Vagina (tissue), 2 donors: ENCODE measurements around the gene NTRK3. TPM values are rescaled to one million over a fixed set of nuclear protein-coding genes. Genes with fewer than 3 reads are reported as not detected.

Source experiments
- DNase-seq, 2 donors: peaks; one replicate each; pipeline ENCODE4 v3.0.0-alpha.2; 2017; ENCODE audit errors: extremely low spot score in 2 of 2
- H3K27ac ChIP-seq: fragments of 200-600 bp; sonication (generic); one replicate; pipeline ENCODE4 v1.5.1; 2019
- H3K27me3 ChIP-seq: fragments of 200-600 bp; sonication (generic); one replicate; pipeline ENCODE4 v1.5.1; 2019
- H3K36me3 ChIP-seq, 2 donors: fragments of 200-600 bp; sonication (generic); one replicate each; pipeline ENCODE4 v1.5.1; 2017 to 2019
- H3K4me1 ChIP-seq: fragments of 200-600 bp; sonication (generic); one replicate; pipeline ENCODE4 v1.5.1; 2019
- H3K4me3 ChIP-seq, 2 donors: fragments of 200-600 bp; sonication (generic); 1 replicate in 1 of 2; 2 replicates in 1 of 2; pipeline ENCODE4 v1.5.1; 2016 to 2019
- H3K9me3 ChIP-seq: fragments of 200-600 bp; sonication (generic); one replicate; pipeline ENCODE4 v1.5.1; 2019
- POLR2A ChIP-seq, 2 donors: fragments of 450-650 bp; IDR thresholded peaks; one replicate each; pipeline ENCODE4 v1.6.1; 2017; ENCODE audit warnings: antibody characterized with exemption in 2 of 2, mild to moderate bottlenecking in 2 of 2, moderate library complexity in 2 of 2
- POLR2AphosphoS5 ChIP-seq, 2 donors: sonication (generic); formaldehyde crosslinking; IDR thresholded peaks; one replicate each; pipeline ENCODE4 v1.9.0; 2017; ENCODE audit warnings: antibody characterized with exemption in 2 of 2, mild to moderate bottlenecking in 2 of 2, low read depth in 1 of 2; ENCODE audit not compliant: insufficient read depth in 1 of 2
- intact Hi-C: fragments of 100-400 bp; cut with DNase I; formaldehyde crosslinking; loops from one replicate; pipeline ENCODE4 v1.15.1; 2023
- total RNA-seq: library from RNA; depleted of rRNA; stranded (reverse); fragments of >200 nt; gene quantifications from one replicate; pipeline ENCODE4 v1.2.3, GENCODE V29; 2016
- TF ChIP-seq, protein P1 (sequence below), 3 experiments: fragments of 450-650 bp in 2 of 3; fragments of 200-600 bp in 1 of 3; sonication (generic) in 1 of 3; IDR thresholded peaks; one replicate each; pipeline ENCODE4 v1.5.1; 2017 to 2019; ENCODE audit warnings: antibody characterized with exemption in 3 of 3, mild to moderate bottlenecking in 2 of 3, moderate library complexity in 2 of 3

NTRK3 gene
- total RNA-seq, 1 donor from 2014 or later, result 4.9 TPM

DNA sequence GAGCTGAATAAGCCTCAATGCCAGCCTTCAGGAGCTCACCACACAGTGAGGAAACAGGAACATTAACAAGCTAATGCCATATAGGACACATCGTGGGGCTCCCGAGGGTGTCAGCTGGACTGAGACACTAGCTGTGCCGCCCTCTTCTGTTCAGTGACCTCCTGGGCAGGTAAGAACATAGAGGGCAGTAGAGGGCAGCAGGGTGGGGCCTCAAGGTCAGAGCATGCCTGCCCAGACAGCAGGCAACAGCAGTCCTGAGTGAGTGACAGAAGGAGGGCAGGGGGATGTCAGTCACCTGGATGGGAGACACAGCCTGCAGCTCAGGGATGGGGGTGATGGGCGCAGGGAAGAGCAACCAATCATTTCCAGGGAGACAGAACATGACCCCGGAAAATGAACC lies 15.5 kb downstream of the NTRK3 start:
- no peak overlapping the region for H3K27ac ChIP-seq
- TF ChIP-seq POLR2AphosphoS5 (IDR thresholded peaks at IDR 0.05; ENCODE audit: insufficient read depth in 1 of 2, low read depth in 1 of 2) (no peak), POLR2A (IDR thresholded peaks at IDR 0.05) (no peak)
- TF ChIP-seq, protein P1, sequence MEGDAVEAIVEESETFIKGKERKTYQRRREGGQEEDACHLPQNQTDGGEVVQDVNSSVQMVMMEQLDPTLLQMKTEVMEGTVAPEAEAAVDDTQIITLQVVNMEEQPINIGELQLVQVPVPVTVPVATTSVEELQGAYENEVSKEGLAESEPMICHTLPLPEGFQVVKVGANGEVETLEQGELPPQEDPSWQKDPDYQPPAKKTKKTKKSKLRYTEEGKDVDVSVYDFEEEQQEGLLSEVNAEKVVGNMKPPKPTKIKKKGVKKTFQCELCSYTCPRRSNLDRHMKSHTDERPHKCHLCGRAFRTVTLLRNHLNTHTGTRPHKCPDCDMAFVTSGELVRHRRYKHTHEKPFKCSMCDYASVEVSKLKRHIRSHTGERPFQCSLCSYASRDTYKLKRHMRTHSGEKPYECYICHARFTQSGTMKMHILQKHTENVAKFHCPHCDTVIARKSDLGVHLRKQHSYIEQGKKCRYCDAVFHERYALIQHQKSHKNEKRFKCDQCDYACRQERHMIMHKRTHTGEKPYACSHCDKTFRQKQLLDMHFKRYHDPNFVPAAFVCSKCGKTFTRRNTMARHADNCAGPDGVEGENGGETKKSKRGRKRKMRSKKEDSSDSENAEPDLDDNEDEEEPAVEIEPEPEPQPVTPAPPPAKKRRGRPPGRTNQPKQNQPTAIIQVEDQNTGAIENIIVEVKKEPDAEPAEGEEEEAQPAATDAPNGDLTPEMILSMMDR (IDR thresholded peaks at IDR 0.05), result no peak
- no peaks in the 10 kb centered on the region for H3K27me3 ChIP-seq
- H3K9me3 ChIP-seq, result no peaks in the 10 kb centered on the region
- no peaks in the 10 kb centered on the region for H3K36me3 ChIP-seq
- H3K4me1 ChIP-seq, result no peaks in the 10 kb centered on the region
- intact Hi-C loops, result no loop called here
- no peak overlapping the region for H3K4me3 ChIP-seq
- DNase-seq, result no peak

DNA sequence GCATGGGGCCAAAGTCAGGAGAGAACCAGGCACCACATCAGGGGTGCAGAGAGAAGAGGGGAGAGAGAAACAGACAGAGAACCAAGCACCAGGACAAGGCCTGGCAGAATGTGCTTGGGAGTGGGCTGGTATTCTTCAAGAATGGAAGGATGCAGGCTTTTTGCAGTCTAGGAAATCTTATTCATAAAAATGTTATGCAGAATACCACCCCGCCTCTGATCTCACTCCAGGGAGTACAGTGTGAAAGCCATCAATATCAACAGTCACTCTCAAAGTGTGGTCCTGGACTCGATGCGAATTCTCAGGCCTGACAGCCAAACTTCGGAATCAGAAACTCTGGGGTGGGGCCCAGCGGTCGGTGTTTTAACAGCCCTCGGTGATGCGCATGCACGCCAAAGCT lies 16.9 kb downstream of the NTRK3 start:
- no peak overlapping the region for H3K4me3 ChIP-seq
- H3K9me3 ChIP-seq, result no peaks in the 10 kb centered on the region
- TF ChIP-seq, protein P1 (IDR thresholded peaks at IDR 0.05), result no peak
- no peak for TF ChIP-seq POLR2A (IDR thresholded peaks at IDR 0.05)
- TF ChIP-seq POLR2AphosphoS5 (IDR thresholded peaks at IDR 0.05; ENCODE audit: insufficient read depth in 1 of 2, low read depth in 1 of 2), result no peak
- H3K4me1 ChIP-seq, result no peaks in the 10 kb centered on the region
- H3K27ac ChIP-seq, result no peak overlapping the region
- intact Hi-C loops, result no loop called here
- H3K36me3 ChIP-seq, result no peaks in the 10 kb centered on the region
- no peak for DNase-seq
- H3K27me3 ChIP-seq, result no peaks in the 10 kb centered on the region

DNA sequence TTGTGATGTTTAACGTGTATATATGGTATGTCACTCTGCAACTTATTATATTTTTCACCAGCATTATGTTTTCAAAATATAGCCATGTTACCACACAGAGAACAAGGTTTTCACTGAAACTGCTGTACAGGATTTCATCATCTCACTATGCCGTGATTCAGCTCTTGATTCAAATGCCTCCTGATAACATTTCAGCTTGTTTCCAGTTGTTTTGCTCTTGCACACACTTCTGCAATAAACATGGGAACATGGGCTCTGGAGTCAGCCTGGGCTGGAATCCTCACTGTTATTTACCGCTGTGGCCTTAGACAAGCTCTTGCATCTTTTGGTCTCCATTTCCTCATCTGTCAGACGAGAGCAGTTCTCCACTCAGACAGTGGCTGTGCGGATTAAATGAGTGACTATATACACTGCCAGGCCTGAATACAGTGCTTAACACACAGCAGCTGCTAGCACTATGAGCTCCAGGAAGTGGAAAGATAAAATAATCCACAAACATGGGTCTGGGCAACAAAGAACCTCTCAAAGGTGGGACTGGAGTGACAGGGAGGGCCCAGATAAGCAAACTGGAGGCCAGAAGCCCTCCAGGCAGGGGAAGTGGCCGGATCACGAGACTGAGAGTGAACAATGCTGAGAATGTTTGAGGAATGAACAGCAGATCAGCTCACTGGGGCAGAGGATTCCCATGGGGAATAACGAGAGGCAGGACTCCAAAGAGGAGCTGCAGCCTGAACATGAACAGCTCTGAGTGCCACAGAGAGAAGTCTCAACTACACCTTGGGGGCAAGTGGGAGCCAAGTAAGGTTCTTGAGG lies 17.7 kb downstream of the NTRK3 start:
- Histone ChIP-seq H3K36me3 (no peaks in the 10 kb centered on the region), H3K27me3 (no peaks in the 10 kb centered on the region), H3K4me3 (no peak overlapping the region), H3K4me1 (no peaks in the 10 kb centered on the region), H3K27ac (no peak overlapping the region), H3K9me3 (no peaks in the 10 kb centered on the region)
- no peak for DNase-seq
- TF ChIP-seq, protein P1 (IDR thresholded peaks at IDR 0.05), result no peak
- TF ChIP-seq POLR2AphosphoS5 (IDR thresholded peaks at IDR 0.05; ENCODE audit: insufficient read depth in 1 of 2, low read depth in 1 of 2) (no peak), POLR2A (IDR thresholded peaks at IDR 0.05) (no peak)
- intact Hi-C loops, result no loop called here

DNA sequence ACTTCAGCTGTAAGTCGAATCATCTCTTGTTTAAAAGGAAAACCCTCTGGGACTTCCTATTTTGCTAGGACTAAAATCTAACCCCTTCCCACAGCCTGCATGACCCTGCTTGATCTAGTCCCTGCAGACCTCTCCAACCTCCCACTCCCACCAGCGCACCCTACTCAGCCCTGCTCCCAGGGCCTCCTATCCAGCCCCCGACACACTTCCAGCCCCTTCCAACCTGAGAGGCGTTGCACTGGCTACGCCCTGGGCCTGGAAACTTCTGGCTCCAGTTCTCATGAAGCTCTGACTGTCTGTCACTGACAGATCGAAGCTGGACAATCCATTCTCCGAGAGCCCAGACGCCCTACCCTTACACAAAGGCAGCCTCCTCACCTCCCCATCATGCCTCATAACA lies 21.8 kb downstream of the NTRK3 start:
- Histone ChIP-seq H3K27me3 (no peaks in the 10 kb centered on the region), H3K9me3 (no peaks in the 10 kb centered on the region), H3K27ac (no peak overlapping the region), H3K36me3 (no peaks in the 10 kb centered on the region), H3K4me3 (no peak overlapping the region), H3K4me1 (no peaks in the 10 kb centered on the region)
- no peak for DNase-seq
- TF ChIP-seq POLR2A (IDR thresholded peaks at IDR 0.05) (no peak), POLR2AphosphoS5 (IDR thresholded peaks at IDR 0.05; ENCODE audit: insufficient read depth in 1 of 2, low read depth in 1 of 2) (no peak)
- TF ChIP-seq, protein P1 (IDR thresholded peaks at IDR 0.05), result no peak
- intact Hi-C loops, result no loop called here

DNA sequence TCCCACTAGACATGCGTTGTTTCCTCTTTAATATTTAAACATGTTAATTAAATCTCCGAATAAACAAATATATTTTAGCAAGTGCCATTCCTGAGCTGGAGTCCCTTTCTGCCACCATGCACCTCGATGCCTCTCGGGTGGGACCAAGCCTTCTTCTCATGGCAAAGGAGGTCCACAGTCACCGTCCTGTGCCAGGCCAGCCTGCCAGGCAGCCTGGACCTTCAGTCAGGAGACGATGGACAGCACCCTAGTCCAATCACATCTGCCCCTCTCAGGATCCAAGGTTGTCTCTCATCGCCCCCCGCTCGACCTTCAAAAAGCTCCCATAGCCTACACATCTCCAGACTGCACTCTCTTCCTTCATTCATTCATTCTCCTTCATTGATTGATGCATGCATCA lies 22.6 kb downstream of the NTRK3 start:
- Histone ChIP-seq H3K27ac (no peak overlapping the region), H3K27me3 (no peaks in the 10 kb centered on the region), H3K4me1 (no peaks in the 10 kb centered on the region), H3K9me3 (no peaks in the 10 kb centered on the region), H3K36me3 (no peaks in the 10 kb centered on the region), H3K4me3 (no peak overlapping the region)
- intact Hi-C loops, result no loop called here
- no peak for DNase-seq
- TF ChIP-seq POLR2A (IDR thresholded peaks at IDR 0.05) (no peak), POLR2AphosphoS5 (IDR thresholded peaks at IDR 0.05; ENCODE audit: insufficient read depth in 1 of 2, low read depth in 1 of 2) (no peak)
- TF ChIP-seq, protein P1 (IDR thresholded peaks at IDR 0.05), result no peak
